NCI-H2171 treated with DMSO at 0.1 percent for 48 hours (cell line): ENCODE results near the gene ITGB2.

ENCODE experiments used
- DNase-seq: peaks from one replicate; lab custom pipeline; 2025; lab: John Stamatoyannopoulos, UW

Gene ITGB2

GRCh38 chr21:44910229-44911067 is 10.3 kb downstream of the ITGB2 start:
- no peak for DNase-seq

GRCh38 chr21:44909719-44910118 is 11.0 kb downstream of the ITGB2 start:
- no peak for DNase-seq

GRCh38 chr21:44908908-44909307 is 11.8 kb downstream of the ITGB2 start:
- DNase-seq, result no peak

GRCh38 chr21:44907966-44908895 is 12.5 kb downstream of the ITGB2 start:
- no peak for DNase-seq

- DNase-seq, result no peak
Observed at GRCh38 chr21:44907225-44907965, 13.3 kb downstream of the ITGB2 start.

GRCh38 chr21:44905728-44906090 is 15.0 kb downstream of the ITGB2 start:
- DNase-seq, result no peak

- DNase-seq, result no peak
Observed at GRCh38 chr21:44905016-44905727, 15.5 kb downstream of the ITGB2 start.

GRCh38 chr21:44904141-44904923 is 16.4 kb downstream of the ITGB2 start:
- DNase-seq, result no peak

- no peak for DNase-seq
Observed at GRCh38 chr21:44903689-44904088, 17.0 kb downstream of the ITGB2 start.

- no peak for DNase-seq
Observed at GRCh38 chr21:44903050-44903685, 17.5 kb downstream of the ITGB2 start.

- no peak for DNase-seq
Observed at GRCh38 chr21:44902268-44903049, 18.2 kb downstream of the ITGB2 start.

- no peak for DNase-seq
Observed at GRCh38 chr21:44901391-44902074, 19.2 kb downstream of the ITGB2 start.

GRCh38 chr21:44900559-44901251 is 20.0 kb downstream of the ITGB2 start:
- no peak for DNase-seq

- DNase-seq, result no peak
Observed at GRCh38 chr21:44899768-44900558, 20.7 kb downstream of the ITGB2 start.

- DNase-seq, result no peak
Observed at GRCh38 chr21:44898851-44899767, 21.6 kb downstream of the ITGB2 start.

- DNase-seq, result no peak
Observed at GRCh38 chr21:44898011-44898488, 22.6 kb downstream of the ITGB2 start.
